Heart left ventricle (tissue), 16 donors: ENCODE results near the gene FZR1. TPM values are rescaled to one million over a fixed set of nuclear protein-coding genes. Genes with fewer than 3 reads are reported as not detected.

ENCODE experiments used
- ATAC-seq, 4 donors: fragments of 200-7000 bp; cut with Tn5 transposase; one replicate each; pipeline ENCODE4 v1.9.1; 2020 to 2022; ENCODE audit warnings: moderate library complexity in 4 of 4, mild to moderate bottlenecking in 3 of 4, moderate number of reproducible peaks in 1 of 4
- DNase-seq, 5 donors: peaks; one replicate each; pipeline ENCODE4 v3.0.0-alpha.2; 2020
- H3K27ac ChIP-seq, 12 donors: fragments of 200-600 bp; sonication (generic) in 4 of 12; one replicate each; pipeline versions ENCODE4 v1.5.0 to v1.8.0; 2016 to 2022; ENCODE audit warnings: mild to moderate bottlenecking in 2 of 12
- H3K27me3 ChIP-seq, 9 donors: fragments of 200-600 bp; sonication (generic) in 2 of 9; one replicate each; pipeline versions ENCODE4 v1.5.1 to v1.8.0; 2016 to 2022; ENCODE audit warnings: mild to moderate bottlenecking in 3 of 9
- H3K36me3 ChIP-seq, 9 donors: fragments of 200-600 bp; sonication (generic) in 2 of 9; one replicate each; pipeline versions ENCODE4 v1.5.0 to v1.8.0; 2018 to 2022; ENCODE audit warnings: mild to moderate bottlenecking in 2 of 9
- H3K4me1 ChIP-seq, 12 donors: fragments of 200-600 bp; sonication (generic) in 4 of 12; one replicate each; pipeline versions ENCODE4 v1.5.0 to v1.8.0; 2016 to 2022; ENCODE audit warnings: mild to moderate bottlenecking in 3 of 12
- H3K4me3 ChIP-seq, 12 donors: fragments of 200-600 bp; sonication (generic) in 4 of 12; one replicate each; pipeline versions ENCODE4 v1.5.0 to v1.8.0; 2017 to 2022; ENCODE audit warnings: mild to moderate bottlenecking in 9 of 12, moderate library complexity in 4 of 12
- H3K9me3 ChIP-seq, 12 donors: fragments of 200-600 bp; sonication (generic) in 4 of 12; one replicate each; pipeline versions ENCODE4 v1.5.0 to v1.8.0; 2016 to 2022; ENCODE audit warnings: mild to moderate bottlenecking in 1 of 12
- POLR2A ChIP-seq, 2 donors: fragments of 450-650 bp; IDR thresholded peaks; one replicate each; pipeline ENCODE4 v1.6.1; 2017; ENCODE audit warnings: antibody characterized with exemption in 2 of 2, mild to moderate bottlenecking in 2 of 2, moderate library complexity in 2 of 2
- WGBS, 4 donors: extraction: QIAGEN DNeasy Blood & Tissue Kit in 2 of 4; methylation state at CpG; one replicate each; pipeline versions ENCODE4 v1.1.5 to v1.1.7; 2013 to 2018; 5-methylcytosine and 5-hydroxymethylcytosine counted together
- intact Hi-C, 10 donors: fragments of 100-400 bp; cut with DNase I; formaldehyde crosslinking; loops; one replicate each; pipeline versions ENCODE4 v1.11.1 to v1.14.2; 2022
- polyA plus RNA-seq, 2 donors: library from polyadenylated mRNA; stranded (reverse); fragments of 200-250 nt; gene quantifications; one replicate each; pipeline ENCODE4 v1.2.3, GENCODE V29; 2013
- total RNA-seq, 9 donors: library from RNA; depleted of rRNA in 2 of 9; stranded (reverse); fragments of >200 nt in 2 of 9; fragmentation: NEBNext Ultra II Directional in 3 of 9; extraction: Animal tissue kit (Norgen Biotek cat#: 25700) in 3 of 9; gene quantifications; one replicate each; pipeline versions ENCODE4 v1.1.0 to v1.2.4, GENCODE V29; 2016 to 2023
- TF ChIP-seq, protein P1 (sequence below), 12 donors: fragments of 200-600 bp; sonication (generic) in 4 of 12; IDR thresholded peaks; one replicate each; pipeline versions ENCODE4 v1.5.0 to v1.8.0; 2018 to 2022; ENCODE audit warnings: antibody characterized with exemption in 12 of 12, mild to moderate bottlenecking in 5 of 12
- donor health status: ischemic (EF 13 %, LVEDD 7.1; RV severe dilation, severe dysfunction).
- donor health status: healthy with polysubstance abuse.
- donor health status: DM: no; HTN: yes; CAD: no.
- donor health status: DM: no; HTN: no; CAD: no.
- donor health status: ischemic (EF 25% LVEDD 6.9; RV normal size, moderate dysfunction).
- donor health status: ischemic (EF 25% LVEDD 5.7; RV mildly dilated, moderate dysfunction).
- donor health status: healthy.
- donor health status: DM: yes; HTN: yes; CAD: no.
- donor health status: ischemic (EF 35%, LVEDD 5.7; RV mildly dilated, moderate dysfunction).
- donor health status: nonischemic (EF 11% LVEDD 7.7; RV severe dilation, severe dysfunction).
- donor health status: DM: yes; HTN: yes; CAD: no.
- donor health status: PGD.
- donor health status: ischemic (EF 29% LVEDD 5.4; RV normal size, mild dysfunction).
- donor health status: nonischemic (EF 23%, LVEDD 6.1; RV moderate dilation, normal function).

Gene FZR1
- total and polyA plus RNA-seq, 11 donors: 13.9 to 41.0 (median 23.5) TPM

DNA sequence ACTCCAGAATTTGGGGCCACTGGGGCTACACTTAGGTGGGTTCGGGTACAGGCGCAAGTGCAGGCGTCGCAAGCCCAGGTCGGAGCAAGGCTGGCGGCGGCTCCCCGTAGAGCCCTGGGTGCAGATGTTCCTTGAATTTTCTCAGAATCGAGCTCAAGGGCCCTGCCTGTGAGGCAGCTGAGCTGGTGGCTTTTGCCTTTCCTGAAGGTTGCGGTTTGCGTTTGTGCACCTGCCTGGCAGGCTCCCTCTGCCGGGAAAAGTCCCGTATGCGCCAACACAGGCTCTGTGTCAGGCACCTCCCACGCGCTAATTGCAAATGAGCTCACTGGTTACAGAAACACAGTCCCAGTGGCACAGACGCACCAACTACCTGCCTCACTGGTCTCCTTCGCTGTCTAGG lies 11.6 kb upstream of the FZR1 start:
- Histone ChIP-seq H3K4me3 (no peak overlapping the region), H3K36me3 (peaks cover 0 to 58% (median 49%) of the 10 kb centered on the region in 9 donors), H3K27ac (no peak overlapping the region), H3K4me1 (peaks cover 0 to 9% (median 6%) of the 10 kb centered on the region in 12 donors), H3K27me3 (no peaks in the 10 kb centered on the region), H3K9me3 (no peaks in the 10 kb centered on the region)
- DNase-seq (no peak), ATAC-seq (no peak)
- 90 to 96% (median 93%) methylated on average over 18 of the region's 18 CpGs for WGBS, 4 donors
- TF ChIP-seq POLR2A (IDR thresholded peaks at IDR 0.05): no peak
- TF ChIP-seq, protein P1, sequence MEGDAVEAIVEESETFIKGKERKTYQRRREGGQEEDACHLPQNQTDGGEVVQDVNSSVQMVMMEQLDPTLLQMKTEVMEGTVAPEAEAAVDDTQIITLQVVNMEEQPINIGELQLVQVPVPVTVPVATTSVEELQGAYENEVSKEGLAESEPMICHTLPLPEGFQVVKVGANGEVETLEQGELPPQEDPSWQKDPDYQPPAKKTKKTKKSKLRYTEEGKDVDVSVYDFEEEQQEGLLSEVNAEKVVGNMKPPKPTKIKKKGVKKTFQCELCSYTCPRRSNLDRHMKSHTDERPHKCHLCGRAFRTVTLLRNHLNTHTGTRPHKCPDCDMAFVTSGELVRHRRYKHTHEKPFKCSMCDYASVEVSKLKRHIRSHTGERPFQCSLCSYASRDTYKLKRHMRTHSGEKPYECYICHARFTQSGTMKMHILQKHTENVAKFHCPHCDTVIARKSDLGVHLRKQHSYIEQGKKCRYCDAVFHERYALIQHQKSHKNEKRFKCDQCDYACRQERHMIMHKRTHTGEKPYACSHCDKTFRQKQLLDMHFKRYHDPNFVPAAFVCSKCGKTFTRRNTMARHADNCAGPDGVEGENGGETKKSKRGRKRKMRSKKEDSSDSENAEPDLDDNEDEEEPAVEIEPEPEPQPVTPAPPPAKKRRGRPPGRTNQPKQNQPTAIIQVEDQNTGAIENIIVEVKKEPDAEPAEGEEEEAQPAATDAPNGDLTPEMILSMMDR (IDR thresholded peaks at IDR 0.05): no peak
- intact Hi-C loops: no loop called here

DNA sequence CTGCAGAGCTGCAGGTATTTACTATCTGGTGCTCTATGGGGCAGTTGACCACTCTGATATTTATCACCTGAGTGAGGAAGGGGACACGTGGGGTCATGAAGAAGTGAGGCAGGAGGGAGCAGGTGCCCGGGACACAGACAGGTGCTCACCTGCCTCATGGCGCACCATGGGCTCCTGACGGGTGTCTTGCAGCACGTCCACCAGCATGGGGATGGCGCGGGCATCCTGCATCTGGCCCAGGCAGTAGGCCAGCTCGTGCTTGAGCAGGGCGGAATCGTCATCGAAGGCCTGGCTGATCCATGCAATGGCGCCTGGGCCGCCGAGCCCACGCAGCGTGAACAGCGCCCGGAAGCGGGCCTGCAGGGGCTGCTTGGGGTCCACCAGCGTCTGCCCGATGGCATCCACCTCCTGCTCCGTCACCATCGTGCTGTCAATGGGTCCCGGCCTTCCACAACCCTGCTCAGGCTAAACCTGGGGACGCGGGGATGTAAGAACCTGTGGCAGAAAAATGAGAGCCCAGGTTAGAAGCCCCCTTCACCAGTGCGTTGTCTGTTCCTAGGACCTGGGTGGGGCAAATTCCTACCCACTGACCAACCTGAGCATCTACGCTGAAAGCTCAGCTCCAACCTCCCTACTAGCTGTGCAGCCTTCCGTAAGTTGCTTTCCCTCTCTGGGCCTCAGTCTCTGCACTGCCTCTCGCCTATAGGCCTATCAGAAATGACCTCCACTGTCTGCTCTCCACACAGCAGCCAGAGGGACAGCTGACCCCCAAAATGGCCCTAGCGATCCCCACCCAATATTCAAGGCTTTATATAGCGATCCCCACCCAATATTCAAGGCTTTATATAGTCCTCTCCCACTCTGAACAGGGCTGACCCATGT lies 9.5 kb upstream of the FZR1 start:
- no peak overlapping the region for H3K27ac ChIP-seq
- H3K36me3 ChIP-seq: peaks cover 0 to 52% (median 44%) of the 10 kb centered on the region in 9 donors
- DNase-seq (no peak), ATAC-seq (no peak)
- 96 to 97% (median 96%) methylated on average over 22 to 32 of the region's 32 CpGs for WGBS, 4 donors
- H3K4me3 ChIP-seq: no peak overlapping the region
- H3K27me3 ChIP-seq: no peaks in the 10 kb centered on the region
- TF ChIP-seq, protein P1 (IDR thresholded peaks at IDR 0.05): no peak
- TF ChIP-seq POLR2A (IDR thresholded peaks at IDR 0.05): no peak
- no peaks in the 10 kb centered on the region for H3K9me3 ChIP-seq
- intact Hi-C loops: no loop called here
- peaks cover 0 to 19% (median 13%) of the 10 kb centered on the region in 12 donors for H3K4me1 ChIP-seq

DNA sequence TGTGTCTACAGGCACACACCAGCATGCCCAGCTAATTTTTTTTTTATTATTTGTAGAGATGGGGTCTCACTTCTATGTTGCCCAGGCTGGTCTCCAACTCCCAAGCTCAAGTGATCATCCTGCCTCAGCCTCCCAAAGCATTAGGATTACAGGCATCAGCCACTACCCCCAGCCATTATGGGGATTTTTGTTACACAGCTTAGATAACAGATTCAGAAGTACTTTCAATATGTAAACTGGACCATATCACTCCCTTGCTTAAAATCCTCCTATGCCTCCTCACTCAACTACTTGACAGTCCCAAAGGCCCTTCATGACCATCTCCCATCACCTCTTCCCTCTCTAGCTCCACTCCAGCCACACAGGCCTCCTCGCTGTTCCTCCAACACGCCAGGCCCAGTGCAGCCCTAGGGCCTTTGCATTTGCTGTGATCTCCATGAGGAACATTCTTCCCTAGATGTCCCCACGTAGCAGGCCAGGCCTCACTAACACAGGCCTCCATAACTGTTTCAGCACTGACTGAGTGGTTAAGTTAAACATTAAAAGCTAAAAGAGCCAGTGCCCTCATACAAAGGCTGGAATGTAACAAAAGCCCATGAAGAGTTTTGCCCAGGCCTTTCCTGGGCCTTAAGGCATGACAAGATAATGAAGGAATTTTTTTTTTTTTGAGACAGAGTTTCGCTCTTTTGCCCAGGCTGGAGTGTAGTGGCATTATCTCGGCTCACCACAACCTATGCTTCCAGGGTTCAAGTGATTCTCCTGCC lies 8.2 kb upstream of the FZR1 start:
- no peak overlapping the region for H3K4me3 ChIP-seq
- intact Hi-C loops: no loop called here
- TF ChIP-seq, protein P1 (IDR thresholded peaks at IDR 0.05): no peak
- TF ChIP-seq POLR2A (IDR thresholded peaks at IDR 0.05): no peak
- H3K36me3 ChIP-seq: peaks cover 0 to 39% (median 31%) of the 10 kb centered on the region in 9 donors
- no peak for DNase-seq
- no peak overlapping the region for H3K27ac ChIP-seq
- no peaks in the 10 kb centered on the region for H3K27me3 ChIP-seq
- ATAC-seq: no peak
- no peaks in the 10 kb centered on the region for H3K9me3 ChIP-seq
- WGBS, 4 donors: 94 to 97% (median 95%) methylated on average over 5 of the region's 5 CpGs
- peaks cover 0 to 19% (median 13%) of the 10 kb centered on the region in 12 donors for H3K4me1 ChIP-seq
